MM.1S (cell line): ENCODE results near the gene IGFN1.

Source experiments
- EZH2 ChIP-seq: fragments of 300-600 bp; sonication (generic); optimal IDR thresholded peaks from 2 replicates; pipeline ENCODE3; 2017; ENCODE audit warnings: low read depth, mild to moderate bottlenecking, antibody characterized with exemption, low read length, mixed read lengths
- EZH2phosphoT487 ChIP-seq: fragments of 300-600 bp; sonication (generic); IDR thresholded peaks from 2 replicates; pipeline ENCODE4 v1.6.1; 2018; ENCODE audit warnings: antibody characterized with exemption, low read length
- TF ChIP-seq, protein P1 (sequence below): fragments of 300-600 bp; sonication (generic); IDR thresholded peaks from 2 replicates; pipeline ENCODE4 v1.5.1; 2016; ENCODE audit warnings: antibody characterized with exemption, low read length, mixed read lengths

- TF ChIP-seq, protein P1, sequence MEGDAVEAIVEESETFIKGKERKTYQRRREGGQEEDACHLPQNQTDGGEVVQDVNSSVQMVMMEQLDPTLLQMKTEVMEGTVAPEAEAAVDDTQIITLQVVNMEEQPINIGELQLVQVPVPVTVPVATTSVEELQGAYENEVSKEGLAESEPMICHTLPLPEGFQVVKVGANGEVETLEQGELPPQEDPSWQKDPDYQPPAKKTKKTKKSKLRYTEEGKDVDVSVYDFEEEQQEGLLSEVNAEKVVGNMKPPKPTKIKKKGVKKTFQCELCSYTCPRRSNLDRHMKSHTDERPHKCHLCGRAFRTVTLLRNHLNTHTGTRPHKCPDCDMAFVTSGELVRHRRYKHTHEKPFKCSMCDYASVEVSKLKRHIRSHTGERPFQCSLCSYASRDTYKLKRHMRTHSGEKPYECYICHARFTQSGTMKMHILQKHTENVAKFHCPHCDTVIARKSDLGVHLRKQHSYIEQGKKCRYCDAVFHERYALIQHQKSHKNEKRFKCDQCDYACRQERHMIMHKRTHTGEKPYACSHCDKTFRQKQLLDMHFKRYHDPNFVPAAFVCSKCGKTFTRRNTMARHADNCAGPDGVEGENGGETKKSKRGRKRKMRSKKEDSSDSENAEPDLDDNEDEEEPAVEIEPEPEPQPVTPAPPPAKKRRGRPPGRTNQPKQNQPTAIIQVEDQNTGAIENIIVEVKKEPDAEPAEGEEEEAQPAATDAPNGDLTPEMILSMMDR, result no peak
- TF ChIP-seq EZH2, result no peak
- TF ChIP-seq EZH2phosphoT487, result no peak
These were observed 78.7 kb downstream of the IGFN1 start for GRCh38 chr1:201269281-201269680.
